Activated CD4-positive, alpha-beta T cell treated with anti-CD3 and anti-CD28 coated beads, Interleukin-2, Interleukin-4, amounts not matched to agents 100 ng/mL and 50 ng/mL, durations not matched to agents 16 hours and 8 hours (primary cell): Measurements from ENCODE around the gene LAMTOR5.

Experiments used
- DNase-seq: peaks from one replicate; pipeline ENCODE4 v3.0.0-alpha.2; 2020; ENCODE audit warnings: low spot score

The LAMTOR5 gene

DNA sequence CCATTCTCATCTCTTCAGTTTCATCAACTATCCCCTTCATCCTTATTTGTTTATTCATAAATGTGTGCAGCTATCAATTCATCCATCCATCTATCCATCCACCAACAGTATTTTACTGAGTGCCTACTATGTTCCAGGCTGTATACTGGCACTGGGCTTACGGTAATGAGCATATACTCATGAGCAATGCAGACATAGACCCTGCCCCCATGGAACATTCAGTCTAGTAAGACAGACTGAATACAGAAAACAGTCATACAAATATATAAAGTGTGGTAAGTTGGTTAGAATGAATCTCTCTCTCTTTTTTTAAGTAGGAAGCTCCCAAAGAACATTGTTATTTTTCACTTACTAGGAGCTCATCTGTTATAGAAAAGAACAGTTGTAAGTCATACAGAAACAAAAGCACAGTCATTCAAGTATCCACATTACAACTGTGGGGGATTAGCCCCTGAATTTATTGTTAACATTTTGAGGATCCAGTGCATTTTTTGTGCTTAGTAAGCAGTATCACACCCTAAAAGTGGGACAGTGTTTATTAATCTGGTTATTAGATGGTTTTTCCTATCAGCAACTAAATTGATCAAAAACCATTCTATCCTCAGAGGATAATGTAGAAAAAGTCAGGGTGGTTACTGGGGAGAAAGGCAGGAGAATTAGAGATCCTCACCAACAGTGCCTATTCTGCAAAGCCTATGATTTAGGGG, 20.3 kb downstream of the LAMTOR5 start:
- DNase-seq = peak; percentile 33

- DNase-seq = no peak
Observed at GRCh38 chr1:110385369-110385768, 22.1 kb downstream of the LAMTOR5 start.

GRCh38 chr1:110384581-110385321, 22.7 kb downstream of the LAMTOR5 start:
- no peak for DNase-seq

DNA sequence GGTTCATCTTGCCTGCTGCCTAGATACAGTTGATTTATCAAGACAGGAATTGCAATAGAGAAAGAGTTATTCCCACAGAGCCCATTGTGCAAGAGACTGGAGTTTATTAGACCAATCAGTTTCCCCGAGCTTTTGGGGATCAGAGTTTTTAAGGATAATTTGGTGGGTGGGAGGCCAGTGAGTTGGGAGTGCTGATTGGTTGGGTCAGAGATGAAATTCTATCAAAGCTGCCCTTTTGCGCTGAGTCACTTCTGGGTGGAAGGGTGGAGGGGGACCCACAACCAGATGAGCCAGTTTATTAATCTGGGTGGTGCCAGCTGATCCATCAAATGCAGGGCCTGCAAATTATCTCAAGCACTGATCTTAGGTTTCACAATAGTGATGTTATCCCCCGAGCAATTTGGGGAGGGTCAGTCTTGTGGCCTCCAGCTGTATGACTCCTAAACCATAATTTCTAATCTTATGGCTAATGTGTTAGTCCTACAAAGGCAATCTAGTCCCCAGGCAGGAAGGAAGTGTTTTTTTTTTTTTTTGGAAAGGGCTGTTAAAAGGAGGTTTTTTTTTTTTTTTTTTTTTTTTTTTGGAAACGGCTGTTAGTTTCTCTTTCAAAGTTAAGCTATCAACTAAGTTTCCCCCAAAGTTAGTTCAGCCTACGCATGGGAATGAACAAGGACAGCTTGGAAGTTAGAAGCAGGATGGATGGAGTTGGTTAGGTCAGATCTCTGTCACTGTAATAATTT, 24.1 kb downstream of the LAMTOR5 start:
- no peak for DNase-seq

- no peak for DNase-seq
Observed at GRCh38 chr1:110380672-110381283, 26.7 kb downstream of the LAMTOR5 start.

GRCh38 chr1:110375490-110375889, 32.0 kb downstream of the LAMTOR5 start:
- no peak for DNase-seq

GRCh38 chr1:110370827-110371226, 36.7 kb downstream of the LAMTOR5 start:
- peak; percentile 49 for DNase-seq

GRCh38 chr1:110364221-110364620, 43.3 kb downstream of the LAMTOR5 start:
- no peak for DNase-seq

DNA sequence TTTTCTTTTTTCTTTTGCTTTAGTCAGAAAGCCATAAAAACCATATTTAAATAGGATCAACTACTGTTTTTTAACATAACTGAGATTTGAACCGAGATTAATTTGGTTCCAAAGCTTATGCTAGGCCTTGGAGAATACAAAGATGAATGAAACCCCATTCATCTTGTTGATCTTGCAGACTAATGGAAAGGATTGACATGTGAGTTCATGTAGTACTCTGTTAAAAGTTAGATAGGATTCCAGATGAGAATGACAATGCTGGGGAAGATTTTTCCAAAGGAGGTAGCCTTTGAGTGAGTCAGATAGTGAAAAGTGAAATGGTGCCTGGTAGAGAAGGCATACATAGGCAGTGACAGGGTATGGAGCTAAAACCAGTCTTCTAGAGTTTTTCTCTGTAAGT, 45.6 kb downstream of the LAMTOR5 start:
- DNase-seq = no peak

GRCh38 chr1:110360431-110360830, 47.1 kb downstream of the LAMTOR5 start:
- no peak for DNase-seq

DNA sequence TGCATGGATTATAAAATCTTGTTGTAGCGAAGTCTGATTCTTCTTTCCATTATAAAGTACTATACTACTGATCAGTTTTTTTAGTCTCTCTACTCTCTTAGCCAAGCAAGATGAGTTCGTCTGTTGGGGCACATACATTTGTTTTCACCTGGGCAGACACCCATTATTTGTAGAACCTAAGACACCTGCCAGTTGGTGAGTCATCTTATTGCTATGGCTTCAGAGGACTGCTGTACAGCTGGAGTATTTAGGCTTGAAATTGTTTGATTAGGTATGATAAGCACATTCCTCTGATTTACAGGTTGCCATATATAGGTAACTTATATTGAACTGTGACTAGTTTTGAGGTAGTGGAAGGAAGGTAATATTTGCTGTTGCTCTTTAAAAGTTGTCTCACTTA, 51.1 kb downstream of the LAMTOR5 start:
- DNase-seq = no peak

DNA sequence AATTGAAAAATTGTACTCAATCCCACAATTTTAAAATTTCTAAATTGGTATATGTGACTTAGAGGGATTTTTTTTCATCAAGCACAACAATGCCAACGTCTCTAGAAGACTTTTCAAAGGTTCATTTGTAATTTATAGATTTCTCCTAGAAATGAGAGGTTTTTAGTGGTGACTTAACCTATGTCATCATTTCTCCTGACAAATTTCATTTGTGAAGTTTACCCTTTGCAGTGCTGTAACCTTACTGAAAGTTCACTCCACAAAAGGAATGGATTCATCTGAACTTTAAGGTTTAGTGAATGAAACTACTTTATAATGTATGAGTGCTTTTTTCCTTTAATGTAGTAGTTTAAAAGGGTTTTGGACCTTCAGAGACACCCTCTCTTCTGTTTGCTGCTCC, 52.2 kb downstream of the LAMTOR5 start:
- no peak for DNase-seq
